Measurements from ENCODE around the gene CPSF4. TPM values are rescaled to one million over a fixed set of nuclear protein-coding genes. Genes with fewer than 3 reads are reported as not detected.

CPSF4 gene
- total and polyA plus RNA-seq, 5 experiments from 2014 or later = 22.9 to 55.2 (median 31.3) TPM

DNA sequence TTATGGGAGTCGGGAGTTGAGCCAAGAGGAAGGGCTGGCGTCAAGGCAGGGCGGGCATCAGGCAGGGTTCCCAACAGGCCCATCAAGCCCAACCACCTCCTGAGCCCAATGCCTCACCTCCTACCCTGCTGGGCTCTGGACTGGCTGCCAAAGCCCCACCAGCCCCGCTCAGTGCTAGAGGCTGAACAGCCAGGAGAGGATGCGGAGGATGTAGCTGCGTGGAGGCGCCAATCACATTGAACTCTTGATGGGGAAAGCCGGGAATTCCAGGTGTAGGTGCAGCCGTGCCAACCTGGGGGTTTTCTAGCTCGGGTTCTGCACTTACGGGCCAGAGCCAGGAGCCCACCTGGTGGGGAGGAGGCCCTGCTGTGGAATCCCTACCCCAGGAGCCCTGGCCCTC lies 14.4 kb downstream of the CPSF4 start:
- H3K4me3 Mint-ChIP-seq = no peak overlapping the region
- H3K4me1 Mint-ChIP-seq = peaks cover 0 to 8% (median 6%) of the 10 kb centered on the region in 4 donors
- POLR2A ChIA-PET = no interaction called here
- peak overlapping the region in 2 of 10 donors; percentile 28 to 67 for H3K27ac Mint-ChIP-seq
- H3K9me3 Mint-ChIP-seq = no peaks in the 10 kb centered on the region
- ATAC-seq (no peak), DNase-seq (no peak)
- H3K36me3 Mint-ChIP-seq = peaks cover 0 to 53% (median 8%) of the 10 kb centered on the region in 3 donors
- no peaks in the 10 kb centered on the region for H3K27me3 Mint-ChIP-seq

DNA sequence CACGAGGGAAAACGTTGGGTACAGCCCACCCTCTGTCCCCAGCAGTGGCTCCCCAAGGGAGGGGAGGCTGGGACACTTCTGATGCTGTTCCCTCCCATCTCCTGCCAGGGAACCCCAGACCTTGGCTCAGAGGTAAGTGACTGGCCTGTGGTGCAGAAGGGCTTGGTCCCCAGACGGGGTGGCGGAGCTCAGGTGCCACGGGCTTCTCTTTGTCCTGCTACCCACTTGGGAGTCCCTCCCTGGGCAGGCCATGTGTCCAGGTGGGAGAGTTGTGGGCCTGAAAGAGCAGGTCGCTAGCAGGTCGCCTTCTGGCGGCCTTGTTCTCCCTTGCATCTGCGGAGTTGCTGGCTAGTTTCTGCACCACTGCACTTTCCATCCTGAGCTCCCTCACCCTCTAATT lies 17.1 kb downstream of the CPSF4 start:
- H3K27ac Mint-ChIP-seq = no peak overlapping the region
- DNase-seq (no peak), ATAC-seq (no peak)
- peaks cover 13 to 21% (median 20%) of the 10 kb centered on the region in 4 donors for H3K4me1 Mint-ChIP-seq
- POLR2A ChIA-PET = interaction anchor here (0.9 kb wide), 2 partner anchors 47 to 54 kb away, joined by 3 read pairs; partner anchors contain the start of genes BUD31 and PDAP1
- no peaks in the 10 kb centered on the region for H3K27me3 Mint-ChIP-seq
- no peak overlapping the region for H3K4me3 Mint-ChIP-seq
- H3K36me3 Mint-ChIP-seq = peaks cover 0 to 68% (median 2%) of the 10 kb centered on the region in 3 donors
- H3K9me3 Mint-ChIP-seq = no peaks in the 10 kb centered on the region

DNA sequence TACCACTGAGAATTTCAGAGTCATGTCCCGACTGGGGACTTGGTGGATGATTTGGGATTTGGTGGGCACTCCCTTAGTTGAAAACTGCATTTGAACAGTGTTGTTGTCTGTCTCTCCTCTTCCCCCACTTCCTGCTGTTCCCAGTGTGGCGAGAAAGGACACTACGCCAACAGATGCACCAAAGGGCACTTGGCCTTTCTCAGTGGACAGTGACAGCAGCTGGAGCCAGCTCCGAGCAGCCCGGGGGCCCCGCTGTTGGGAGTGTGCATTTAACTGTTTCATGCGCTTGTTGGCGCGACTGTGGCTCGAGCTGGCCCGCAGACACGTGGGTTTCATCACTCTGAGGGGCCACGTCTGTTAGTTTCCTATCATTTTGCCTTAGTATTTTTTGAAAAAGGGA lies 17.5 kb downstream of the CPSF4 start:
- POLR2A ChIA-PET = no interaction called here
- Mint-ChIP-seq H3K4me1 (peaks cover 15 to 23% (median 22%) of the 10 kb centered on the region in 4 donors), H3K27ac (peak overlapping the region in 1 of 10 donors; percentile 43), H3K9me3 (no peaks in the 10 kb centered on the region), H3K27me3 (no peaks in the 10 kb centered on the region), H3K36me3 (peaks cover 0 to 65% (median 2%) of the 10 kb centered on the region in 3 donors), H3K4me3 (no peak overlapping the region)
- ATAC-seq = no peak
- DNase-seq = no peak

DNA sequence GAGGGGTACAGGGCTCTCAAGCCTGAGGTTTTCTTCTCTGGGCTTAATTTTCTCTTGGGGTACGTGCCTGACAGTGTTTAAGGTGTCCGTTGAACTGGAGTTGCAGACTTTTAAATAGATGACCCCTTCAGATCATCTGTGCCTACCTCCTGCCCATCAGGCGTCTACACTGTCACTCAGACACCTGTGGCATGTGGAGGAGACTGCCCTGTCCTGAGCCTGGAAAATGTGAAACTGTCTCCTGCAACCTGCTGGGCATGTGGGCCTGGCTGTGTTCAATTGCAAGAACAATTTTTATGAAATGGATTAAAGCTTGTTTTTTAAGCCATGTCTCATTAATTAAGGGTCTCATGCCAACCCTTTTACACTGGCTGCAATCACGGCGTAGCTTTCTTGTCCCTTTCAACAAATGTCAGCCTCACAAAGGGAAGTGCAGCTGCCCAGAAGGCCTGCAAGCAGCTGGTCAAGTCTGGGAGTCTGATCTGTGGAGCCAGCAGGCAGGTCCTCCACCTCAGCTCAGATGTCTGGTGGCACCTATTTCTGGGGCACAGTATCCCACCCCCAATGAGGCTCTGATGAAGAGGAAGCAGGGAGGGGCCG lies 18.4 kb downstream of the CPSF4 start:
- no peaks in the 10 kb centered on the region for H3K27me3 Mint-ChIP-seq
- H3K4me1 Mint-ChIP-seq = peaks cover 15 to 30% (median 22%) of the 10 kb centered on the region in 4 donors
- ATAC-seq (no peak), DNase-seq (no peak)
- H3K36me3 Mint-ChIP-seq = peaks cover 0 to 63% (median 2%) of the 10 kb centered on the region in 3 donors
- H3K9me3 Mint-ChIP-seq = no peaks in the 10 kb centered on the region
- peak overlapping the region in 3 of 10 donors; percentile 43 to 57 (median 53) for H3K27ac Mint-ChIP-seq
- no peak overlapping the region for H3K4me3 Mint-ChIP-seq
- POLR2A ChIA-PET = interaction anchor here (0.5 to 0.6 kb wide), 3 partner anchors 14 to 129 kb away, joined by 3 to 4 read pairs (median 3); no protein-coding TSS in a partner anchor

DNA sequence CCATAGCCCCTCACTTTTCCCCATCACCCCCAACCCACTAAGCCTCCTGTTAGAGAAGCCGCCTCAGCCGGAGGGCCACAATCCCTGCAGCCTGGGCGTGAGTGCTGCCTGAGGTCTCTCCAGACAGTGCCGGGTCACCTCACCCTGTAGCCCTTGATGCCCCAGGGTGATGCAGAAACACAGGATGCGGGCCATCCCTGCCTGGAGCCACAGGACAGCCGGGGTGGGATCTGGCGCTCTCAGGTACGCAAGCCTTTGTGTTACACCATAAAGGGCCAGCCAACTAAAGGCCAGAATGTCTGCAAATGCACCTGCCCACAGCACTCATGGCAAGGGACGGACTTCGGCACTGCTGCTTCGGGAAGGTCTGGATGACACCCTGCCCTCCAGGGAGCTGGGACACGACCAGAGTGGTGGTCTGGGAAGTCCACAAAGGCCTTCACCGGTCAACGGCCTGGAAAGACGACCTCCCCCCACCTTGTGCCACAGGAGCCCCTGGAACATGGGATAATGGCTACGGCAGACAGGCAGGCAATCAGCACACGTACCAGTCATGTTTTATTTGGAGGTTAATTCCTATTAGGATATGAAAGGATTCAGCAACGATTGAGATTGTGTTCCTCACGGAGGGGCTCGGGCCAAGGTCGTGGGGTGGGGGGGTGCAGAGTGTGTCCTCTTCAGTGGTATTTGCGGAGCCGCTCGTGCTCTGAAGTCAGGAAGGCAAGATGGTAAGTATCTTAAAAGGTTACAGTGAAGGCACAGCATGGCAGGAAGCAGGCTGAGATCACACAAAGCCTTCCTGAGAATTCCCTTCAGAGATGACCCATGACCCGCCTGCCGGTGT lies 19.1 kb downstream of the CPSF4 start:
- peaks cover 0 to 61% (median 2%) of the 10 kb centered on the region in 3 donors for H3K36me3 Mint-ChIP-seq
- DNase-seq = peak in 1 of 10 donors; percentile 55
- H3K27me3 Mint-ChIP-seq = no peaks in the 10 kb centered on the region
- H3K4me1 Mint-ChIP-seq = peaks cover 20 to 36% (median 25%) of the 10 kb centered on the region in 4 donors
- POLR2A ChIA-PET = interaction anchor here (0.6 kb wide), 2 partner anchors 14 to 112 kb away, joined by 3 to 4 read pairs; no protein-coding TSS in a partner anchor
- ATAC-seq = no peak
- H3K4me3 Mint-ChIP-seq = no peak overlapping the region
- no peak overlapping the region for H3K27ac Mint-ChIP-seq
- no peaks in the 10 kb centered on the region for H3K9me3 Mint-ChIP-seq

DNA sequence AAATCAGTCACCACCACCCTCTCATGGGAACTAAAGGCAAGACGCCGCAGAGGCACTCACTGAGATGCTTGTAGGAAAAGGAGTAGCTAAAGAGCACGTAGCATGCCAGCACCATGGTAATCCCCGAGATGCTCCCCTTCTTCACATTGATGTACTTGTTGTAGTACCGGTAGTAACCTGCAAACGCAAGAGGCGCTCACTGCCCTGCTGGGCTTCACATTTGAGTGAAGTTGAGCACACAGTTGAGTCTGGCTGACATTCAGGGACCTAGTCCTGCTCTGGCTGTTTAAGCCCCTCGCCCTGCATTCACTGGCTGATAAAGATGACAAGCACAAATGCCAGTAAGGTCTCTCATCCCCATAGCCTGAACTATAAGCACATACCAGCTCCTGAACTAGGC lies 20.3 kb downstream of the CPSF4 start:
- no peak overlapping the region for H3K4me3 Mint-ChIP-seq
- H3K4me1 Mint-ChIP-seq = peaks cover 22 to 44% (median 29%) of the 10 kb centered on the region in 4 donors
- no peaks in the 10 kb centered on the region for H3K27me3 Mint-ChIP-seq
- peak overlapping the region in 6 of 10 donors; percentile 12 to 77 (median 40) for H3K27ac Mint-ChIP-seq
- DNase-seq (peak in 1 of 10 donors; percentile 15), ATAC-seq (peak; percentile 46 to 57)
- H3K36me3 Mint-ChIP-seq = peaks cover 3 to 54% (median 4%) of the 10 kb centered on the region in 3 donors
- POLR2A ChIA-PET = no interaction called here
- H3K9me3 Mint-ChIP-seq = no peaks in the 10 kb centered on the region

DNA sequence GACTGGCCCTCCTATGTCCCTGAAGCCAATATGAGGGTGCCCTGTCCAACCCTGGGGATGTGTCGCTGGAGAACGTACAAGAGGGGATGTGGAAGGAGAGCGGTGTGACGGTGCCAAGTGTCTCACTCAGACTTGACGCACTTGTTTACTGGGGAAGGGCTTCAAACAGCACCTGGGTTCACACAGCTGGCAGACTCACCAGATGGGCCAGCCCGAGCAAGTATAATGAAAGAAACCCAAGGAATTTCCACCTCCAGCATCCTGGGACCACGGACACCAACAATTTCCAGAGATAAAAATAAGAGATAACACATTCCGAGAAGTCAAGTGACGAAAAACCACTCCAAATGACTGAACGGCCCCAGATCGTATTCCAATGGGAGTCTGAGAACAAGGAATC lies 21.9 kb downstream of the CPSF4 start:
- POLR2A ChIA-PET = interaction anchor here (1.0 kb wide), 1 partner anchor 14 kb away, joined by 3 read pairs; no protein-coding TSS in a partner anchor
- Mint-ChIP-seq H3K9me3 (no peaks in the 10 kb centered on the region), H3K36me3 (peaks cover 1 to 53% (median 4%) of the 10 kb centered on the region in 3 donors), H3K4me1 (peaks cover 25 to 58% (median 38%) of the 10 kb centered on the region in 4 donors), H3K27me3 (no peaks in the 10 kb centered on the region), H3K27ac (peak overlapping the region in 7 of 10 donors; percentile 5 to 90 (median 71)), H3K4me3 (peak overlapping the region in 2 of 10 donors; percentile 37 to 51)
- DNase-seq (no peak), ATAC-seq (no peak)

DNA sequence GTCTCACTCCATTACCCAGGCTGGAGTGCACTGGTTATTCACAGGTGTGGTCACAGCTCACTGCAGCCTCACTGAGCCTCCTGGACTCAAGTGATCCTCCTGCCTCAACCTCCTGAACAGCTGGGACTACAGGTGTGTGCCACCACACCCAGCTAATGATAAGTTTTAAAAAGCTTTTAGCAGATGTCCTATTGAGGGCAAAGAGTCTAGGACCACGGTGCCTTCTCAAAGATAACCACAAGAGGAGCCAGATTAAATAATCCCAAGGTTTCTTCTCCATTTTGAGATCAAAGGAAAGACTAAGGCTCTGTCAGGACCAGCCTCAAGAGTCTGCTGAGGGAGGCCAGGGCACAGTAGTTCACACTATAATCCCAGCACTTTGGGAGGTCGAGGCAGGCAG lies 22.5 kb downstream of the CPSF4 start:
- Mint-ChIP-seq H3K27me3 (no peaks in the 10 kb centered on the region), H3K36me3 (peaks cover 1 to 51% (median 4%) of the 10 kb centered on the region in 3 donors), H3K4me3 (no peak overlapping the region), H3K9me3 (no peaks in the 10 kb centered on the region), H3K27ac (peak overlapping the region in 2 of 10 donors; percentile 7 to 40), H3K4me1 (peaks cover 28 to 62% (median 43%) of the 10 kb centered on the region in 4 donors)
- no peak for ATAC-seq
- POLR2A ChIA-PET = interaction anchor here (1.0 kb wide), 1 partner anchor 15 kb away, joined by 3 read pairs; no protein-coding TSS in a partner anchor
- no peak for DNase-seq

DNA sequence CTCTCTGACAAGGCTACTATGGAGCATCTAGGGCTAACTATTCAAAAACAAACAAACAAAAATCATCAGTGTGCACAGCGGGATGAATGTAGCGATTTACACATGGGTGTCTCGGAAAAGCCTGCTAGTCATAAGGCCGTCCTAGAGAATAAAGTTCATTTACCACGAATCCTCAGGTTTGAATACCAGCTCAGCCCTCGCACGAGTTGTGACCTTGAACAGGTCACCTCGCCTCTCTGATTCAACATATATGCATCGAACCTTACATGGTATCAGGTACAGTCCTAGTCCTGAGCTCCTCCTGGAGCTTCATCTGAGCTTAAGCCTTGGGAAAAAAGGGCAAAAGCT lies 26.7 kb downstream of the CPSF4 start:
- Mint-ChIP-seq H3K4me1 (peaks cover 17 to 50% (median 32%) of the 10 kb centered on the region in 4 donors), H3K36me3 (peaks cover 1 to 12% (median 4%) of the 10 kb centered on the region in 3 donors), H3K27ac (peak overlapping the region; percentile 83 to 98 (median 96)), H3K9me3 (no peaks in the 10 kb centered on the region), H3K27me3 (no peaks in the 10 kb centered on the region), H3K4me3 (peak overlapping the region; percentile 88 to 98 (median 96))
- no peak for DNase-seq
- ATAC-seq = peak; percentile 1 to 7
- POLR2A ChIA-PET = interaction anchor here (0.6 to 3.0 kb wide), 8 partner anchors 18 to 1240 kb away, joined by 3 to 22 read pairs (median 8); partner anchors contain the start of genes BUD31, CPSF4, PDAP1 and PTCD1

DNA sequence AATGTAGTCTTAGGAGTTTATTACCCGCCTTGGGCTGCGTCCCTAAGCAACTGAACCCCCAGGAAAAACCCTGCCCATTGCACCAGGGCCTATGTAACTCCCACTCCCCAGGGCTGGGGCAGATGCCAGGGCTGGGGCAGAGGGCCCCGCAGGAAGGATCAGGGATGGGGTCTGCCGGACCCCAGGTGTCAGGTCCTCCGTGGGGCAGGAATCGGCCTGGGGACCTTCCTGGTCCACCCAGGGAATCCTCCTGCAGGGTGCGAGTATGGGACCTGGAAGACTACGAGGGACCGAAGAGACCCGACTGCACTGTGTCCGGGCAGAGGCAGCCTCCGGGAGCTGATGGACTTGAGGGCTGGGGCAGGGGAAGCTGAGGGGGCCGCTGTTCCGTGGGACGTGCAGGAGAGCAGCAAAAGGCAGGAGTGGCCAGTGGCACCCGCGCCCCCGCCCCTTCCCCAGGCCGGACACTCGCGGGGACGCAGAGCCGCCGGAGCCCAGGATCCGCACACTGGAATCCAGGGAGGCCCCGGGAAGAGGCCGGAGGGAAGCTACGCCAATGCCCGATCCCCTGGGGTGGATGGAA lies 29.7 kb downstream of the CPSF4 start:
- H3K4me1 Mint-ChIP-seq = peaks cover 21 to 39% (median 32%) of the 10 kb centered on the region in 4 donors
- POLR2A ChIA-PET = interaction anchor here (1.8 kb wide), 1 partner anchor 31 kb away, joined by 7 read pairs; the partner anchor contains the start of gene ZNF394
- DNase-seq = no peak
- H3K9me3 Mint-ChIP-seq = no peaks in the 10 kb centered on the region
- peaks cover 1 to 4% (median 3%) of the 10 kb centered on the region in 3 donors for H3K36me3 Mint-ChIP-seq
- peak overlapping the region in 1 of 10 donors; percentile 58 for H3K4me3 Mint-ChIP-seq
- H3K27me3 Mint-ChIP-seq = no peaks in the 10 kb centered on the region
- H3K27ac Mint-ChIP-seq = no peak overlapping the region
- ATAC-seq = no peak

DNA sequence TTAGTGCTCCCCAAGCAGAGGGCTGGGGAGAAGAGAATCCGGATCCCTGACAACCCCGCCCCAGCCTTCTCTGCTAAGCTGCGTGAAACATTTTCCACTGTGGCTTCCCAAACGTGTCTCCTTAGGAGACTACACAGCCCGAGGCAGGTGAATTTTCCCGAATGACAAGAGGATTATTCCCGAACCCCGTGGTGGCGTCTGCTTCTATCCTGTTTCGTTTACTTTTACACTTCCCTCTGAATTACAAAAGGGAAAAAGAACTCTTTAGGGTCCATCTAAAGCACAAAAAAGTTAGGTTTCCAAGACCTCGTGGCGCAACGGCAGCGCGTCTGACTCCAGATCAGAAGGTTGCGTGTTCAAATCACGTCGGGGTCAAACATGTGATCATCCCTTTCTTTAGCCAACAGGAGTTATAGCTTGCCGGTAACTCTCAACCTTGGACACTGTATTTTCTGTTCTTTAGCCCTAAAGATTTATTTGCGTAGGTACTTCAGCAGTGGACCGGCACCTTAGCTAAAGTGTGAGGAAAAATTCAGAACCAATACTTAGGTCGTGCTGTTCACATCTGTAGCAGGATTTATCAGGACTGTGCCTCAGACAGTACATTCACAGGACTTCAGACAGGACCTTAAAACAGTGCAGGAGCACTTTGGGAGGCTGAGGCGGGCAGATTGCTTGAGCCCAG lies 30.8 kb downstream of the CPSF4 start:
- no peak for DNase-seq
- H3K27me3 Mint-ChIP-seq = no peaks in the 10 kb centered on the region
- H3K9me3 Mint-ChIP-seq = no peaks in the 10 kb centered on the region
- H3K4me1 Mint-ChIP-seq = peaks cover 19 to 41% (median 30%) of the 10 kb centered on the region in 4 donors
- peak overlapping the region in 3 of 10 donors; percentile 43 to 65 (median 64) for H3K27ac Mint-ChIP-seq
- POLR2A ChIA-PET = interaction anchor here (1.2 to 1.8 kb wide), 2 partner anchors 30 to 35 kb away, joined by 4 to 7 read pairs; partner anchors contain the start of genes ZKSCAN5 and ZNF394
- ATAC-seq = no peak
- peak overlapping the region in 2 of 10 donors; percentile 4 to 48 for H3K4me3 Mint-ChIP-seq
- H3K36me3 Mint-ChIP-seq = no peaks in the 10 kb centered on the region

Data from naive thymus-derived CD8-positive, alpha-beta T cell (primary cell).